GM12873 (cell line): ENCODE results near the gene ZFP42.

ENCODE experiments used
- CTCF ChIP-seq: IDR thresholded peaks from 2 replicates; pipeline ENCODE4 v1.5.1; 2012; ENCODE audit warnings: low read depth, mild to moderate bottlenecking, moderate library complexity, low read length, control low read depth; ENCODE audit not compliant: insufficient read depth; ENCODE audit errors: missing control alignments

Gene ZFP42

GRCh38 chr4:188006285-188006848 lies 10.8 kb downstream of the ZFP42 start:
- TF ChIP-seq CTCF: no peak

- TF ChIP-seq CTCF: no peak
Observed at GRCh38 chr4:188008377-188008776, 12.8 kb downstream of the ZFP42 start.

GRCh38 chr4:188012426-188012945 lies 16.9 kb downstream of the ZFP42 start:
- no peak for TF ChIP-seq CTCF

GRCh38 chr4:188015025-188015940 lies 19.7 kb downstream of the ZFP42 start:
- no peak for TF ChIP-seq CTCF

GRCh38 chr4:188016754-188017153 lies 21.2 kb downstream of the ZFP42 start:
- TF ChIP-seq CTCF: no peak

GRCh38 chr4:188018262-188018661 lies 22.7 kb downstream of the ZFP42 start:
- TF ChIP-seq CTCF: no peak

GRCh38 chr4:188021548-188022249 lies 26.1 kb downstream of the ZFP42 start:
- no peak for TF ChIP-seq CTCF
